ENCODE data around the gene EEF1A1.

DNA sequence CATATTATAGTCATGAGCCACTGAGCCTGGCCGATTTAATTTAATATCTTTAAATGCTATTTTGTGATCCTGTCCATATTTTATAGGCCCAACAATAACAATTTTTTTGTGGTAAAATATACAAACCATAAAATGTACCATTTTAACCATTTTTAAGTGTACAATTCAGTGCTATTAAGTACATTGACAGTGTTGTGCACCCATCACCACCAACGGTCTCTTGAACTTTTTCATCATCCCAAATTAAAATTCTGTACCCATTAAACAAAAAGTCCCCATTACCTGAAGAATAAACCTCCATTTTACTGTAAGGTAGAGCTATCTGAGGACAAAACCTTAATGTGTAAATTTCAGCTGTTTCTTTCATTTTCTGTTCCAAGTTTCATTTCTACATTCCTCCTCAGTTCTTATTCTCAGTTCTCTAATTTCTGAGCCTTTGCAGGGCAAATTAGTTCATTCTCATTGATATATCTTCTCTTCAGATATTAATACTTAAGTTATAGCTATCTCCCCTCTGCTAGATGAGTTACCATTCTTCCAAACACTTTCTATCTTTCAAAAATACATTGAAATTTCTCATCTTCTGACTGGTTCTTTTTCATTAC is 49.0 kb downstream of the EEF1A1 start:
- TF ChIP-seq, protein P1, sequence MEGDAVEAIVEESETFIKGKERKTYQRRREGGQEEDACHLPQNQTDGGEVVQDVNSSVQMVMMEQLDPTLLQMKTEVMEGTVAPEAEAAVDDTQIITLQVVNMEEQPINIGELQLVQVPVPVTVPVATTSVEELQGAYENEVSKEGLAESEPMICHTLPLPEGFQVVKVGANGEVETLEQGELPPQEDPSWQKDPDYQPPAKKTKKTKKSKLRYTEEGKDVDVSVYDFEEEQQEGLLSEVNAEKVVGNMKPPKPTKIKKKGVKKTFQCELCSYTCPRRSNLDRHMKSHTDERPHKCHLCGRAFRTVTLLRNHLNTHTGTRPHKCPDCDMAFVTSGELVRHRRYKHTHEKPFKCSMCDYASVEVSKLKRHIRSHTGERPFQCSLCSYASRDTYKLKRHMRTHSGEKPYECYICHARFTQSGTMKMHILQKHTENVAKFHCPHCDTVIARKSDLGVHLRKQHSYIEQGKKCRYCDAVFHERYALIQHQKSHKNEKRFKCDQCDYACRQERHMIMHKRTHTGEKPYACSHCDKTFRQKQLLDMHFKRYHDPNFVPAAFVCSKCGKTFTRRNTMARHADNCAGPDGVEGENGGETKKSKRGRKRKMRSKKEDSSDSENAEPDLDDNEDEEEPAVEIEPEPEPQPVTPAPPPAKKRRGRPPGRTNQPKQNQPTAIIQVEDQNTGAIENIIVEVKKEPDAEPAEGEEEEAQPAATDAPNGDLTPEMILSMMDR (IDR thresholded peaks at IDR 0.05), result no peak
- TF ChIP-seq EP300 (IDR thresholded peaks at IDR 0.05; ENCODE audit: low read depth) (no peak), POLR2A (IDR thresholded peaks at IDR 0.05) (no peak), POLR2AphosphoS5 (IDR thresholded peaks at IDR 0.05) (no peak)

Measured in transverse colon (tissue), 4 donors.